Measurements from ENCODE around the gene PSMA2.

DNA sequence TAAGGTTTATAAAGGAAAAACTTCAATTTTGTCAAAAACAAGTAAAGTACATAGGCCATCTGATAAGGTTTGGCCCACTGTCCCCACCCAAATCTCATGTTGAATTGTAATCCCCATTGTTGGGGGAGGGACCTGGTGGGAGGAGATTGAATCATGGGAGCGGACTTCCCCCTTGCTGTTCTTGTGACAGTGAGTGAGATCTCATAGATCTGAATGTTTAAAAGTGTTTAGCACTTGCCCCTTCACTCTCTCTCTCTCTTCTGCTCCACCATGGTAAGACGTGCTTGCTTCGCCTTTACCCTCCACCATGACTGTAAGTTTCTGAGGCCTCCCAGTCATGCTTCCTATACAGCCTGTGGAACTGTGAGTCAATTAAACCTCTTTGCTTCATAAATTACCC lies 18.4 kb upstream of the PSMA2 start:
- TF ChIP-seq, protein P1, sequence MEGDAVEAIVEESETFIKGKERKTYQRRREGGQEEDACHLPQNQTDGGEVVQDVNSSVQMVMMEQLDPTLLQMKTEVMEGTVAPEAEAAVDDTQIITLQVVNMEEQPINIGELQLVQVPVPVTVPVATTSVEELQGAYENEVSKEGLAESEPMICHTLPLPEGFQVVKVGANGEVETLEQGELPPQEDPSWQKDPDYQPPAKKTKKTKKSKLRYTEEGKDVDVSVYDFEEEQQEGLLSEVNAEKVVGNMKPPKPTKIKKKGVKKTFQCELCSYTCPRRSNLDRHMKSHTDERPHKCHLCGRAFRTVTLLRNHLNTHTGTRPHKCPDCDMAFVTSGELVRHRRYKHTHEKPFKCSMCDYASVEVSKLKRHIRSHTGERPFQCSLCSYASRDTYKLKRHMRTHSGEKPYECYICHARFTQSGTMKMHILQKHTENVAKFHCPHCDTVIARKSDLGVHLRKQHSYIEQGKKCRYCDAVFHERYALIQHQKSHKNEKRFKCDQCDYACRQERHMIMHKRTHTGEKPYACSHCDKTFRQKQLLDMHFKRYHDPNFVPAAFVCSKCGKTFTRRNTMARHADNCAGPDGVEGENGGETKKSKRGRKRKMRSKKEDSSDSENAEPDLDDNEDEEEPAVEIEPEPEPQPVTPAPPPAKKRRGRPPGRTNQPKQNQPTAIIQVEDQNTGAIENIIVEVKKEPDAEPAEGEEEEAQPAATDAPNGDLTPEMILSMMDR (IDR thresholded peaks at IDR 0.05 in 2 of 3, conservative IDR thresholded peaks at IDR 0.05 in 1 of 3; ENCODE audit: borderline replicate concordance in 1 of 3, insufficient read depth in 1 of 3, low read depth in 2 of 3, low read length in 2 of 3) = no peak
- TF ChIP-seq EZH2 (IDR thresholded peaks at IDR 0.05) (no peak), ELF1 (IDR thresholded peaks at IDR 0.05; ENCODE audit: borderline replicate concordance, low read depth) (no peak)
